Prostate gland (tissue), 2 donors: ENCODE measurements around the gene AUTS2. TPM values are rescaled to one million over a fixed set of nuclear protein-coding genes. Genes with fewer than 3 reads are reported as not detected.

ENCODE experiments used
- DNase-seq: peaks from one replicate; pipeline ENCODE4 v3.0.0-alpha.2; 2019; ENCODE audit warnings: low spot score
- H3K27ac ChIP-seq, 2 donors: fragments of 200-600 bp; sonication (generic); 2 replicates each; pipeline ENCODE4 v1.5.1; 2017 to 2019
- H3K27me3 ChIP-seq: fragments of 200-600 bp; sonication (generic); replicated peaks from 2 replicates; pipeline ENCODE4 v1.5.1; 2019; ENCODE audit not compliant: insufficient read depth
- H3K36me3 ChIP-seq, 2 donors: fragments of 200-600 bp; sonication (generic); 1 replicate in 1 of 2; 2 replicates in 1 of 2; pipeline versions ENCODE4 v1.5.1 to v1.8.1; 2017 to 2019
- H3K4me1 ChIP-seq: fragments of 200-600 bp; sonication (generic); replicated peaks from 2 replicates; pipeline ENCODE4 v1.5.1; 2019
- H3K4me3 ChIP-seq, 2 donors: fragments of 200-600 bp; sonication (generic); 2 replicates each; pipeline ENCODE4 v1.5.1; 2017 to 2019
- H3K9me3 ChIP-seq: fragments of 200-600 bp; sonication (generic); 2 replicates; pipeline ENCODE4 v1.5.1; 2017
- POLR2A ChIP-seq: fragments of 450-650 bp; IDR thresholded peaks from one replicate; pipeline ENCODE4 v1.6.1; 2016; ENCODE audit warnings: antibody characterized with exemption, mild to moderate bottlenecking
- POLR2AphosphoS5 ChIP-seq: sonication (generic); formaldehyde crosslinking; IDR thresholded peaks from one replicate; pipeline ENCODE4 v1.6.1; 2017; ENCODE audit warnings: antibody characterized with exemption
- WGBS: methylation state at CpG from one replicate; pipeline ENCODE4 v1.1.5; 2018; 5-methylcytosine and 5-hydroxymethylcytosine counted together
- intact Hi-C: fragments of 100-400 bp; cut with DNase I; formaldehyde crosslinking; loops from one replicate; pipeline ENCODE4 v1.14.2; 2022
- total RNA-seq, 2 donors: library from RNA; depleted of rRNA; stranded (reverse); fragments of >200 nt; gene quantifications; one replicate each; pipeline ENCODE4 v1.1.0, GENCODE V29; 2016
- TF ChIP-seq, protein P1 (sequence below), 4 experiments: fragments of 200-600 bp in 2 of 4; fragments of 450-650 bp in 2 of 4; sonication (generic) in 2 of 4; IDR thresholded peaks; 1 replicate in 3 of 4; 2 replicates in 1 of 4; pipeline ENCODE4 v1.5.1; 2016 to 2019; ENCODE audit warnings: antibody characterized with exemption in 4 of 4, mild to moderate bottlenecking in 2 of 4, moderate library complexity in 2 of 4

Gene AUTS2
- total RNA-seq, 2 donors from 2014 or later, result 25.0 to 55.2 TPM

DNA sequence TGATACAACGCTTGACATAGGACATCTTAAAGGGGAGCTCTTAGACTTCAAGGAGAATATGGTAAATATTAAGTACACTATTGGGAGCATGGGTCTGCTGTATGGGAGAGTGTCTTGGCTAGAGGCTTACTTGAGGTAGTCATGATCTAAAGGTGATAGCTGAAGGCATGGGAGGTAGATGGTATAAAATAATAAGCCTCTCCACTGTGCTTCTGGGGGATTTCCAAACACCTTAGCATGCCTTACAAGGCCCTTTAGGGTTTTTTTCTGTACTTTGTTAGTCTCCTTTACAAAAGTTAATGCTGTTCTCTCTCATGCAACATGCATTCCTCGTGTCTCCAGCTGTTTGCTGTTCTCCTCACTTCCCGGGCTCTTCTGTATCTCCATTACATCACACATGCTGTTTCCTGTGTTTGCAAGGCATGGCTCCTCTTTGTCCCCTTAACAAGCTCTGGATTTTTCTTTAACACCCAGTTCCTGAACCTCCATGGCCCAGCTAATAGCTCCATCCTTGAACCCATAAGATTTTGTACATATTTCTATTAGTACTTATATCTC lies 449.7 kb downstream of the AUTS2 start:
- DNase-seq, result no peak
- intact Hi-C loops, result no loop called here
- 79% methylated on average over 3 of the region's 3 CpGs for whole genome bisulfite sequencing

GRCh38 chr7:70051726-70052125 lies 453.5 kb downstream of the AUTS2 start:
- H3K27me3 ChIP-seq, result no peaks in the 10 kb centered on the region
- no peaks in the 10 kb centered on the region for H3K9me3 ChIP-seq
- H3K4me3 ChIP-seq, result no peak overlapping the region
- no peak for TF ChIP-seq POLR2AphosphoS5
- no peak for TF ChIP-seq POLR2A
- TF ChIP-seq, protein P1, sequence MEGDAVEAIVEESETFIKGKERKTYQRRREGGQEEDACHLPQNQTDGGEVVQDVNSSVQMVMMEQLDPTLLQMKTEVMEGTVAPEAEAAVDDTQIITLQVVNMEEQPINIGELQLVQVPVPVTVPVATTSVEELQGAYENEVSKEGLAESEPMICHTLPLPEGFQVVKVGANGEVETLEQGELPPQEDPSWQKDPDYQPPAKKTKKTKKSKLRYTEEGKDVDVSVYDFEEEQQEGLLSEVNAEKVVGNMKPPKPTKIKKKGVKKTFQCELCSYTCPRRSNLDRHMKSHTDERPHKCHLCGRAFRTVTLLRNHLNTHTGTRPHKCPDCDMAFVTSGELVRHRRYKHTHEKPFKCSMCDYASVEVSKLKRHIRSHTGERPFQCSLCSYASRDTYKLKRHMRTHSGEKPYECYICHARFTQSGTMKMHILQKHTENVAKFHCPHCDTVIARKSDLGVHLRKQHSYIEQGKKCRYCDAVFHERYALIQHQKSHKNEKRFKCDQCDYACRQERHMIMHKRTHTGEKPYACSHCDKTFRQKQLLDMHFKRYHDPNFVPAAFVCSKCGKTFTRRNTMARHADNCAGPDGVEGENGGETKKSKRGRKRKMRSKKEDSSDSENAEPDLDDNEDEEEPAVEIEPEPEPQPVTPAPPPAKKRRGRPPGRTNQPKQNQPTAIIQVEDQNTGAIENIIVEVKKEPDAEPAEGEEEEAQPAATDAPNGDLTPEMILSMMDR (IDR thresholded peaks at IDR 0.05), result no peak
- no peak for DNase-seq
- 87% methylated on average over 1 of the region's 1 CpG for WGBS
- no peaks in the 10 kb centered on the region for H3K4me1 ChIP-seq
- no peak overlapping the region for H3K27ac ChIP-seq
- intact Hi-C loops, result loop anchor here (5.0 kb wide), 1 partner anchor 651 kb away; no protein-coding TSS in a partner anchor
- no peaks in the 10 kb centered on the region for H3K36me3 ChIP-seq

More for the DNA sequence above, 449.7 kb downstream of the AUTS2 start:
- Histone ChIP-seq H3K9me3 (no peaks in the 10 kb centered on the region), H3K4me3 (no peak overlapping the region), H3K27me3 (no peaks in the 10 kb centered on the region), H3K27ac (no peak overlapping the region), H3K4me1 (no peaks in the 10 kb centered on the region), H3K36me3 (no peaks in the 10 kb centered on the region)
- no peak for TF ChIP-seq POLR2AphosphoS5
- TF ChIP-seq, protein P1 (IDR thresholded peaks at IDR 0.05), result no peak
- TF ChIP-seq POLR2A, result no peak

DNA sequence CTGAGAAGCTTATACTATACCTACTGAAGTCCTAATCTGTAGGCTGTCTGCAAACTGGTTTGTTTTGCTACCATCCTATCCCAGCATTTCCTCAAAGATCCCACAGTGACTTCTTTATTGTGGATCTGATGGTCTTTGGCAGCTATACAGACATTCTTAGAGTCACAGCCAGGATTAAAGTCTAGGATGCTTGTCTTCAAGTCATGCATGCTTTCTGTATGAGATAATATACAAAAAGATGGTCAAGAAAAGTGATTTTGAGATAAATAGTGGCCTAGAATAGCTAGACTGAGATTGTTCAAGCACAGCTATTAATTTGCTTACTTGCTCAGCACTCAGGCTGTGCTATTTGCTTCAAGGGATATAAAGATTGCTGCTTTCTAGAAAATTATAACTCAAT lies 454.4 kb downstream of the AUTS2 start:
- H3K27ac ChIP-seq, result no peak overlapping the region
- no peaks in the 10 kb centered on the region for H3K36me3 ChIP-seq
- H3K27me3 ChIP-seq, result no peaks in the 10 kb centered on the region
- no peaks in the 10 kb centered on the region for H3K9me3 ChIP-seq
- TF ChIP-seq POLR2A, result no peak
- no peak for TF ChIP-seq POLR2AphosphoS5
- TF ChIP-seq, protein P1 (IDR thresholded peaks at IDR 0.05), result no peak
- intact Hi-C loops, result loop anchor here (5.0 kb wide), 1 partner anchor 650 kb away; no protein-coding TSS in a partner anchor
- no peaks in the 10 kb centered on the region for H3K4me1 ChIP-seq
- DNase-seq, result no peak
- H3K4me3 ChIP-seq, result no peak overlapping the region

GRCh38 chr7:70053421-70053820 lies 455.1 kb downstream of the AUTS2 start:
- Histone ChIP-seq H3K27me3 (no peaks in the 10 kb centered on the region), H3K4me3 (no peak overlapping the region), H3K9me3 (no peaks in the 10 kb centered on the region), H3K36me3 (no peaks in the 10 kb centered on the region), H3K27ac (no peak overlapping the region), H3K4me1 (no peaks in the 10 kb centered on the region)
- WGBS, result 92% methylated on average over 2 of the region's 2 CpGs
- DNase-seq, result no peak
- TF ChIP-seq POLR2A (no peak), POLR2AphosphoS5 (no peak)
- TF ChIP-seq, protein P1 (IDR thresholded peaks at IDR 0.05), result no peak
- intact Hi-C loops, result loop anchor here (5.0 kb wide), 1 partner anchor 649 kb away; no protein-coding TSS in a partner anchor

- DNase-seq, result no peak
- Histone ChIP-seq H3K27me3 (no peaks in the 10 kb centered on the region), H3K9me3 (no peaks in the 10 kb centered on the region), H3K4me1 (no peaks in the 10 kb centered on the region), H3K4me3 (no peak overlapping the region), H3K36me3 (no peaks in the 10 kb centered on the region), H3K27ac (no peak overlapping the region)
- 89% methylated on average over 1 of the region's 1 CpG for WGBS
- intact Hi-C loops, result loop anchor here (5.0 kb wide), 1 partner anchor 648 kb away; no protein-coding TSS in a partner anchor
- no peak for TF ChIP-seq POLR2AphosphoS5
- TF ChIP-seq, protein P1 (IDR thresholded peaks at IDR 0.05), result no peak
- TF ChIP-seq POLR2A, result no peak
Measured at GRCh38 chr7:70053989-70054388, 455.7 kb downstream of the AUTS2 start.
